T-helper 1 cell (primary cell): ENCODE results near the gene RASGRP4.
"Not testable (repeated sequence)": the region's sequence is repeated elsewhere in the genome, so short reads cannot be mapped to it uniquely, and the experiment has no call there.

Source experiments
- DNase-seq, 5 donors: peaks; one replicate each; pipeline ENCODE4 v3.0.0-alpha.2; 2012 to 2020

Gene RASGRP4

GRCh38 chr19:38412491-38412890, 13.5 kb downstream of the RASGRP4 start:
- no peak for DNase-seq

GRCh38 chr19:38411898-38412297, 14.1 kb downstream of the RASGRP4 start:
- not testable (repeated sequence) for DNase-seq

- DNase-seq = no peak
Observed at GRCh38 chr19:38411041-38411712, 14.8 kb downstream of the RASGRP4 start.

- DNase-seq = not testable (repeated sequence)
Observed at GRCh38 chr19:38410407-38410806, 15.6 kb downstream of the RASGRP4 start.

- no peak for DNase-seq
Observed at GRCh38 chr19:38409631-38410133, 16.3 kb downstream of the RASGRP4 start.

GRCh38 chr19:38405276-38405675, 20.7 kb downstream of the RASGRP4 start:
- no peak for DNase-seq

GRCh38 chr19:38404858-38405257, 21.2 kb downstream of the RASGRP4 start:
- no peak for DNase-seq

- peak; percentile 96 to 99 (median 96) for DNase-seq
Observed at GRCh38 chr19:38402967-38403674, 22.9 kb downstream of the RASGRP4 start, which contains the start of gene FAM98C. Gene FAM98C, plus strand, starts transcription at chr19:38403093. Its CDS starts 61 bp downstream, at chr19:38403154.

GRCh38 chr19:38402623-38402966, 23.4 kb downstream of the RASGRP4 start:
- DNase-seq = no peak

GRCh38 chr19:38401148-38401547, 24.9 kb downstream of the RASGRP4 start:
- DNase-seq = no peak

GRCh38 chr19:38400361-38400760, 25.7 kb downstream of the RASGRP4 start:
- DNase-seq = no peak

GRCh38 chr19:38399537-38399936, 26.5 kb downstream of the RASGRP4 start:
- no peak for DNase-seq

- DNase-seq = no peak
Observed at GRCh38 chr19:38399081-38399480, 26.9 kb downstream of the RASGRP4 start.

- DNase-seq = peak in 2 of 5 donors; percentile 29 to 74
Observed at GRCh38 chr19:38395381-38396114, 30.5 kb downstream of the RASGRP4 start.

- DNase-seq = peak in 4 of 5 donors; percentile 56 to 75 (median 60)
Observed at GRCh38 chr19:38394488-38394887, 31.5 kb downstream of the RASGRP4 start.

- DNase-seq = no peak
Observed at GRCh38 chr19:38392707-38393308, 33.2 kb downstream of the RASGRP4 start.

GRCh38 chr19:38391911-38392464, 34.0 kb downstream of the RASGRP4 start:
- no peak for DNase-seq

GRCh38 chr19:38389957-38390924, 35.8 kb downstream of the RASGRP4 start:
- DNase-seq = no peak

- no peak for DNase-seq
Observed at GRCh38 chr19:38389101-38389925, 36.7 kb downstream of the RASGRP4 start.

- DNase-seq = no peak
Observed at GRCh38 chr19:38388349-38389100, 37.5 kb downstream of the RASGRP4 start, which contains the start of gene SPRED3. Gene SPRED3, plus strand, starts transcription at chr19:38388697. Its CDS starts 1,606 bp downstream, at chr19:38390303.
